HS-5 (cell line): ENCODE results near the gene SPSB1.
A peak's percentile ranks its signal among the peaks of the same experiment; 100 is the strongest.

ENCODE experiments used
- DNase-seq: peaks from one replicate; pipeline ENCODE4 v3.0.0-alpha.2; 2012; ENCODE audit warnings: low read depth

The SPSB1 gene

DNA sequence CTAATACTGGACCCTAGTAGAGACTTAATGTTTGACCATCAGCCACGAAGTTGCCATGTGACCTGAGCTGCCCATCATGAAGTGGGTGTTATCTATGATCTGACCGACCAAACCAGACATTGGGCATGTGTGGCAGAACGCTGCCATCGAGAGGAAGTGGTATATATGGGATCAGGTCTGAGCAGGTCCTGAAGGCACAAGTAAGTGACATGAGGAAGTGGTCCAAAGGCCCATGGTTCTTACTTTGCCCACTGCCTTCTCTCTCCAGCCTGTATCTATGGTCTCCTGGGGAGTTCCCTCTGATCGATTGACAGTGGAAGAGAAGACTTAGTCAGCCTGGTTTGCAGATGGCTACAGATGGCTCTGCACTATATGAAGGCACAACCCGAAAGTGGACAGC, 7.9 kb downstream of the SPSB1 start:
- no peak for DNase-seq

DNA sequence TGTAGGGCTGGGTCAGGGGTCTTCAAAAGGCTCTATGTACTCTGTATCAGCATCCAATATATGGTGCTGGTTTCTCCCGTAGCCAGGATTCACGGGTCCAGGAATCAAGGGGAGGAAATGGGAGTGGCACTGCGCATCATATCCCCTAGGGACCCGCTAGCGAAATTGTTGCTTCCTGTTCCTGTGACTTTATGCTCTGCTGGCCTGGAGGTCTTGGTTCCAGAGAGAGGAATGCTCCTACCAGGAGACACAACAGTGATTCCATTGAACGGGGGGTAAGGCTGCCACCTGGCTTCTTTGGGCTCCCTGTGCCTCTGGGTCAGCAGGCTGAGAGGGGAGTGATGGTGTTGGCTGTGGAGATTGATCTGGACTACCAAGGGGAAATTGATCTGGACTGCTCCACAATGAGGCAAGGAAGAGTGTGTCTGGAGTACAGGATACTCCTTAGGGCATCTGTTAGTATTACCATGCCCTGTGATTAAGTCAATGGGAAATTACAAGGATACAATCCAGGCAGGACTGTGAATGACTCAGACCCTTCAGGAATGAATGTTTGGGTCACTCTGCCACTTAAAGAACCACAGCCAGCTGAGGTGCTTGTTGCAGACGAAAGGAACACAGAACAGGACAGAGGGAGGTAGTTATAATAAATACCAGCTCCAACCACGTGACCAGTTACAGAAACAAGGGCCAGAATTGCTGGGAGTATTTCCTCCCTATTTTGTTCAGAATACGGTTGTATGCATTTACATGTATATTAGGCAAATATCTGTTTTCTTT, 10.2 kb downstream of the SPSB1 start:
- peak; percentile 95 for DNase-seq

DNA sequence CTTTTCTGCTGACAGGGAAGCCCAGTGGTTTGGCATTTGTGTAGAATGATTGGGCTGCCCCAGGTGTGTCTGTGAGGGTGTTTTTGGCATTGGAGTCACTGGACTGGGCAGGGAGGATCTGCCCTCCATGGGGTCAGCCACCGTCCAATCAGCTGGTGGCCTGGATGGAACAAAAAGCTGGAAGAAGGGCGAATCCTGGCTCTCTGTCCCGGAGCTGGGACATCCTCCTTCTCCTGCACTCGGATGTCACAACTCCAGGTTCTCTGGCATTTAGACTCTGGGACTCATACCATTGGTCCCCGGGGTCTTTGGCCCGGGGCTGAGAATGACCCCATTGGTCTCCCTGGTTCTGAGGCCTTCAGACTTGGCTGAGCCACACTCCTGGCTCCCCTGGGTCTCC, 11.2 kb downstream of the SPSB1 start:
- no peak for DNase-seq

DNA sequence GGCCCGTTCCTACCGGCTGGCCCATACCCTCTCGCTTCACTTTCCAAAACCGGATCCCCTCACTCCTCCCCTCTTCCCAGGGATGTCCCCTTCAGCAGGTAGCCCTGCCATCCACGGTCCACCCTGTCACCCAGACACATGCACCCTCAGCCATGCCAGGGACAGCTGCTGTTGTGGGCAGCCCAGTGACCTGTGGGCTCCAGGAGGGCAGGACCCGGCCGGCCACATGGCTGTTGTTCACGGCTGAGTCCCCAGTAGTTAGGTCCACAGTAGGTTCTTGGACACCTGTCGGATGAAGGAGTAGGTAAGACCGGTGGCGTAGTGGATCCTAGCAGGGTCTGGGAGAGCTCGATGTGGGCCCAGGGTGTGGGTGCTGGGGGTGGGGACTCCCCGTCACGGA, 12.5 kb downstream of the SPSB1 start:
- no peak for DNase-seq

DNA sequence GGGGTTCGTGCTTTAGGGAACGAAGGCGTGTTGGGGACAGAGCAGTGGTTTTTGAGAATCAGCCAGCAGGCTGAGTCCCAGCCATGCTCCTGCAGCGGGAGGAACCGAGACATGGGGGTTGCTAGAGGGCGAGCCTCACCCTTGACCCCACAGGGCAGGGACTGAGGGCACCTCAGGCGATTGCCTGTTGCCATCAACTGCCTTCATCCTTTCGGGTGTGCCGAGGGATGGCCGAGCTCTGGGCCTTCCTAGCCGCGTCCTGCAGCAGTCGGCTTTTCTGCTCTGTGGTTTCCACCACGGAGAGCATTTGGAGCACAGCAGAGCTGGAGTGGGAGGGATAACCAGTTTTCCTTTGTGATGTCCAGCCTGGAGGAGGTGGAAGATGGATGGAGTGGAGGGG, 13.3 kb downstream of the SPSB1 start:
- no peak for DNase-seq

DNA sequence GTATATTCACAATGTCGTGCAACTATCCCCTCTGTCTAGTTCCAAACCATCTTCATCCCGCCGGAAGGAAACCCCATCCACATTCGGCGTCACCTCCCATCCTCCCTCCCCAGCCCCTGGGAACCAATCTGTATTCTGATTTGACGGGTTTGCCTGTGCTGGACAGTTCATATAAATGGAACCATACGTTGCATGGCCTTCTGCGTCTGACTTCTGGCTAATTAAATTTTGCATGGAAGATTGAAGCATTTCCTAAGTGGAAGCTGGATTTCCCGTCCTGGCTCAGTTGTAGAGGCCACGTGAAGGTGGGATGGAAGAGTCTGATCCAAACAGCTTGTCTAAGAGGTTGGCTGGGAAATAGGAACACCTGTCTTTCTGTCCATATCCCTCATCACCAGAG, 14.6 kb downstream of the SPSB1 start:
- DNase-seq = no peak

DNA sequence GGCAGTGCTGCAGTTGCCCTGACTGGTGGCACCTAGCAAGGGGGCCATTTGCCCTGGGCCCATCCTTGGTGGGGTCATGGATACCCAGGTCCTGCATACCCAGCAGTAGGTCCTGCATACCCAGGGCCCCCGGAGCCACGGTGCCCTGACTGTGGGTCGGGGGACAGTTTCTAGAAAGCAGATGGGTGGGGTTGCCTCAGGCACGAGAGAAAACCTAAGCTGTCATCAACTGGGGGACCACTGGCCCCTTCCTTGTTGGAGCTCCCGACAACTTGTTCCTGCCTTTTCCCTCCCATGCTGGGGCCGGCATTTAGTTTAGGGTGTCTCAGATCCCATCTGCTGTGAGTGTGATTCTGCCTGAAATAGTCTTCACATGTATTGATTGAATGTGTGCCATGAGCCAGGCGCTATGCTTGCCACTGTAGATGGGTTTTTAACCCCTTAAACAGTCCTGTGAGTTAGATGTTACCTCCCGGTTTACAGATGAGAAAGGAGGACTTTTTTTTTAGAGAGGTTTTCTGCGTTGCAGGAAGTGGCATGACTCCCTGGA, 15.6 kb downstream of the SPSB1 start:
- no peak for DNase-seq

DNA sequence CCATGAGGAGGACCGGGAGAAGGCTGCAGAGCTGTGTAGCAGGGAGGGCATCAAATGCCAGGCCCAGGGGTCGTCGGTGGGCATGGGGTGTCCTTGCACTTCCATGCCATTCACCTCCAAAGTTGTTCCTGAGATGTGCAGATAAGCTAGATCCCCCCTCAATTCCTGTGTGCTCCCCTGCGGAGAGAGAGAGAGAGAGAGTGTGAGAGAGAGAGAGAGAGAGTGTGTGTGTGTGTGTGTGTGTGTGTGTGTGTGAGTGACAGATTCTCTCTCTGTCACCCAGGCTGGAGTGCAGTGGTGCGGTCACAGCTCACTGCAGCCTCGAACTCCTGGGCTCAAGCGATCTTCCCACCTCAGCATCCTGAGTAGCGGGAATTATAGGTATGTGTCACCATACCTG, 16.4 kb downstream of the SPSB1 start:
- DNase-seq = no peak

DNA sequence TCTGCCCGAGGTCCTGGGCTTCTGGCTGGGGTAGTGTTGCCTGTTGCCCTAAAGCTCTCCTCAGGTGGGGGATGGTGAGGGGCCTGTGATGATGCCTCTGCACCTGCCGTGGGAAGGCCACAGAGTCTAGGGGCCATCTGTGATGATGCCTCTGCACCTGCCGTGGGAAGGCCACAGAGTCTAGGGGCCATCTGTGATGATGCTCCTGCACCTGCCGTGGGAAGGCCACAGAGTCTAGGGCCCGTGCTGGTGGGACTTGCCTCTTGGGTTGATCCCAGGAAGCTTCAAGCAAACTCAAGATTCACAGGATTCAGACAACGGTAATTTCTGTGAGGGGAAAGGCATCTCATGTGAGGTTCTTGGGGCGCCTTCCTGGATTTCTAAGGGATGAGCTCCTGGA, 17.3 kb downstream of the SPSB1 start:
- DNase-seq = no peak

DNA sequence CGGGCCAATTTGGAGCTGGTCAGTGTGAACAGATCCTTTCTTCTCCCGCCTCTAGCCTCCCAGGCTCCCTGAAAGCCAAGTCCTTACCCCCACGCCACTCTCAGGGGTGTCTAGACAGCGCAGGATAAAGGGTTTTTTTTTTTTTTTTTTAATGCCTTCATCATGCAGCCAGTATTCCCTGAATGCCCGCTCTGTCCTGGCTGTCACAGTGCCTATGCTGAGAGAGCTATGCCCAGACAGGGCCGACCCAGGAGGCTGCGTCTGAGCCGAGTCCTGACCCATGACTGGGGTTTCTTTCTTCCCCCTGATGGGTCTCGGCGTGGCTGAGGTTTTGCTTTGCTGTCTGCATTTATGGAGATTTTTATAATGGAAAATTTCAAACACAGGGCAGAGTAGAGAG, 18.3 kb downstream of the SPSB1 start:
- DNase-seq = no peak

DNA sequence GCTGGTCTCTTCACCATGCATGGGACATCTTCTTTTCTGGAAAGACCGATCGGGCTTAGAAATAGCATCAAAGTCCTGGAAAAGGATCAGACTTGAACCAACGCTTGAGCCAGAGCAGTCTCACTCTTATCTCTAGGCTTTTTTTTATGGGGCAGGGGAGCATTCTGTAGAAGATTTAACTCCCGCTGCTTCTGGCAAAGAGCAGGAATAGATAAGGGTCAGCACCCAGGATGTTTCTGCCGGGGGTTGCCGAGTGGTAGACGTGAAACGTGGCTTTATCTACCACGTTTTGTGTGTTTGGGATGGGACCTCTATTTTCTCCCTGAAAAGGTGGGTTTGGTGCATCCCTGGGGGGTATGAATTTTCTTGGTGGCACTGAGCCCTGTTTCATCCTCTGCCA, 18.8 kb downstream of the SPSB1 start:
- DNase-seq = no peak

DNA sequence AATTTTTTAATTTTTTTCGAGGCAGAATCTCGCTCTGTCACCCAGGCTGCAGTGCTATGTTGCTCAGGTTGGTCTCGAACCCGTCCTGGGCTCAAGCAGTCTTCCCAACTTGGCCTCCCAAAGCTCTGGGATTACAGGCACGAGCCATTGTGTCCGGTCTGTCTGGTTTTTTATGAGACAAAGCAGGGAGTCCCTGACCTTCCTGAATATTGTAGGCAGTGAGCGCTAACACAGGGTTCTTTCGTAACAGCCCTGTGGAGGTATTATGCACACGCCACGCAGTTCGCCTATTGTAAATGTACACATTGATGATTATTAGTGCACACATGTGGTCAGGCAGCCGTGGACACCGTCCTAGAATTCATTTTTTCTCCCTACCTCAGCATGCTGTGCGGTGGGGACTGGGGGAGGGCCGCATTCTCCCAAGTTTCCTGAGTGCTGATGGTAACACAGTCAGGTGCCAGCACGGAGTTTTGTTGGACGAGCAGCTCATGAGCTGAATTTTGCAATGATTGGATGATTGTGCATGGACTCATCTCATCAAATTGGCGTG, 19.6 kb downstream of the SPSB1 start:
- no peak for DNase-seq

DNA sequence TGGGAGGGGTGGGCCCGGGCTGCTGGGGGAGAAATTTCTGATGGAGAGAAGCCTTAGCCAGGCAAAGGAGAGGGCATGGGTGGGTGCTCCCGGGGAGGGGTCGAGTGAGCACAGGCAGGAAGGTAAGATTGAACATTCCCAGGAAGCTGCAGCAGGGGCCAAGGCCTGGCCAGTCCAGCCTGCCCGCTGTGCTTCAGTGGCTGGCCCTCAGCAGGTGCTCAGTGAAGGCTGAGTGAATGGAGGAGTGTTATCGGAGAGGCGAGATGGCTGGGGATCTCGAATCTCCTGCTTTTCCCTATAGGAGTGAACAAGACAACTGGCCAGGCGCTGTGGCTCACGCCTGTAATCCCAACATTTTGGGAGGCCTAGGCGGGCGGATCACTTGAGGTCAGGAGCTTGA, 20.9 kb downstream of the SPSB1 start:
- no peak for DNase-seq

DNA sequence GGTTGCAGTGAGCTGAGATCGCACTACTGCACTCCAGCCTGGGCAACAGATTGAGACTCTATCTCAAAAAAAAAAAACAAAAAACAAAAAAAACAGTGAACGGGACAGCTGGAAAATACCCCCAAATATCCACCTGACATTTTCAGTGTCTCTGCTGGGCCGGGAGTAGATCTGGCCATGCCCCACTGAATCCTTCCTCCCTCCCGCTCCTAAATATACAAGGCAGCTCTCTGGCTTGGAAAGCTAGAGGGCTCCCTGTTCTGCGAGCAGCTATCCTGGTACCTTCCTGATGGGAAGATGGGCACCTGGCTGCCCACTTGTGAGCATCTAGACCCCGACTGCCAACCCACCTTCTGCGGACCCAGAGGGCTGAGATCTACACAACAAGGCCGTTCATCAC, 21.4 kb downstream of the SPSB1 start:
- DNase-seq = no peak

DNA sequence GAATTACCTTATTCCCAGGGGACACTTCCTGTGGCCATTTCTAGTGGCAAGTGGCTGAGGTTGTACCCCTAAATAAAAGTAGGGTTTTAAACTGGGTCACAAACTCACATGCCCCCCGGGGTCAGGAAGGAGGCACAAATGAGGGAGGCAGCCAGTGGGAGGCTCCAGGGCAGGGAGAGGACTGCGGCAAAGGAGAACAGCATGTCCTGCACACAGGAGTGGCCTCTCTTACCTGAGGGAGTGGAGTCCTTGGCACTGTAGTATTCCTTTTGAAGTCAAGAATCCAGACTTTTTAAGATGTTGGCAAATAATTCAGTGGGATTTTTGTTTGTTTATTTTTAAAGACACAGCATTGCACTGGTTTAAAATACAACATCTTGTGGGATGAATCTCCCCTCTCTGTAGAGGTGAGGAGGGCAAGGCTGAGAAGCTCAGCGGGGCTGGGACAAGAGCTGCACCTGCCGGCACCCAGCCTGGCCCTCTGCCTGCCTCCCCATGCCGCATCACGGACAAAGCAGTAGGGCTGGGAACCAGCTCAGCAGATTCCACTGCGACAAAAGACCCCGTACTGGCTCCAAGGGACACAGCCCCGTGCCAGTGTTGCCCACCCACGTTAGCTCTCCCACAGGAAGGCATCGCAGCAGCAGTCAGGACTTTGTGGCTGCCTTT, 22.2 kb downstream of the SPSB1 start:
- DNase-seq = no peak

DNA sequence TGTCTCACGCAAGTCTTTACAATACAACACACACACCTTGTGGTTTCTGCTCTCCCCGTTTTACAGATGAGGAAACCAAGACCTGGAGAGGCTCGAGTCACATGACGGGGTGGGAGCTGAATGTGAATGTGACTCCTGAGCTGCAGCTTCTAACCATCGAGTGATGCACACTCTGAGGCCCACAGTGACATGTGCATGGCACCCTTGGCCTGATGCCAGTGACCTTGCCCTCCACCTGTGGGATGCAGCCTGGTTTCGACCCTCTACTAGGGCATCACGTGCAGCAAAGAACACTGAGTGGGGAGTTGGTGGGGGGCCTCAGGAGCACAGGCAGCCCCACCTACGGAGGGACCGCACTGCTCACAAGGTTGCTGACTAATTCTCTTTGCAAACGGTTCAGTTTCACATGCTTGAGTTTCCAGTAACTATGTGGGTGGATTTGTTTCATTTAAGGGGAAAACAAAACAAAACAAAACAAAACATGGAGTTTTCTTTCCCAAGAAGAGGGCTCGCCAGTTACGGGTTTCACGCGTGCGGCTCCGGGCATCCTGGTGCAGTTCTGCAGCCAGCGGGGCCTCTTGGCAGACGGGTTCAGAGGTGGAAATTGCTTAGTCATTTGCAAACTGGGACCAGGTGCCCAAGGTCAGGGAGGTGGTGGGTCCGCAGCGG, 22.9 kb downstream of the SPSB1 start:
- DNase-seq = no peak

DNA sequence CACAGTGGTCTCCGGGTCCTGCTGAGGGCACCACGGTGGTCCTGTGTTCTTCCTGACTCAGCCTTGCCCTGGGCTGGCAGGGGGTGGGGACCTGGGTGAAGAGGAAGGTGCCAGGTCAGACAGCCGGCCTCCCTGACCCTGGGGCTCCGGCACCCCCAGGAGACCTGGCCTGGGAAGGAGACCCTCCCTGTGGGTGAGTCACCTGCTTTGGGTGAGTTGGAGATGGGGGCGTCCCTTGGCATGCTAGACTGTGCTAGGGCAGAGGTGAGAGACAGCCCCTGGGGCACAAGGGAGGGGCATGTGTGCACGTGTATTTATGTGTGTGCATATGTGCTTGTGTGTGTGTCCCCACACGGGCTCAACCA, 23.4 kb downstream of the SPSB1 start:
- no peak for DNase-seq

DNA sequence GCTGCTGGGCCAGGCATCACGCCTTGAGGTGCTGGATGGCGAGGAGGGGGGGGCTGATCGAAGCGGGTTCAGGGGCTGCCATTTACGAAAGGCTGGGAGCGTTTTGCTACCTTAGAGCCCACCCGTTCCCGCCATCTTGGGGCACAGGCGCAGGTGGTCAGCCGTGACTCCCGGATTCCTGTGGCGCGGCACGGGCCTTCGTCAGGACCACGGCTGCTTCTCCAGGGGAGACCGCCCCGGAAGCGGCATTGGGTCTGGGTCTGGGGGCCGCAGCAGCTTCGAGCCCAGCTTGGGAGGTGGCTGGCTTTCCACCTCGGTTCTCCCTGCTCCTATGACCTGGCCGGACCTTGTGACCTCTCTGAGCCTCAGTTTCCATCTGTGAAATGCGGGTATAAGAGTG, 23.8 kb downstream of the SPSB1 start:
- DNase-seq = no peak

DNA sequence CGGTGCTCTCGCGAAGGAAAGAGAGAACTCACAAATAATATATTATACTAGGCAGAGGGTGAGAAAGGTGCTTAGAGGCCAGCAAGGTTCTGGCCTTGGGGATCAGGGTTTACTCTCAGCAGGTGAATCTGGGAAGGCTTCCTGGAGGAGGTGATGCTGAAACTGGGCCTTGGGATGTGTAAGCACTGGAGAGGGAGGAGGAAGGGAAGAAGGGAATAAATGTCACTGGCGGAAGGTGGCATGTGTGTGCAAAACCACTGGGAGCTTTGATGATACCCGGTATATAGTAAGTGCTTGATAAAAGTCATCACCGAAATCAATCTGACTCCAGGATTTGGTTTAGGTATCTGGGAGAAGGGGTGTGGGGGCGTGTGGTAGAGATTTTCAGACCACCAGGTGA, 24.4 kb downstream of the SPSB1 start:
- no peak for DNase-seq

DNA sequence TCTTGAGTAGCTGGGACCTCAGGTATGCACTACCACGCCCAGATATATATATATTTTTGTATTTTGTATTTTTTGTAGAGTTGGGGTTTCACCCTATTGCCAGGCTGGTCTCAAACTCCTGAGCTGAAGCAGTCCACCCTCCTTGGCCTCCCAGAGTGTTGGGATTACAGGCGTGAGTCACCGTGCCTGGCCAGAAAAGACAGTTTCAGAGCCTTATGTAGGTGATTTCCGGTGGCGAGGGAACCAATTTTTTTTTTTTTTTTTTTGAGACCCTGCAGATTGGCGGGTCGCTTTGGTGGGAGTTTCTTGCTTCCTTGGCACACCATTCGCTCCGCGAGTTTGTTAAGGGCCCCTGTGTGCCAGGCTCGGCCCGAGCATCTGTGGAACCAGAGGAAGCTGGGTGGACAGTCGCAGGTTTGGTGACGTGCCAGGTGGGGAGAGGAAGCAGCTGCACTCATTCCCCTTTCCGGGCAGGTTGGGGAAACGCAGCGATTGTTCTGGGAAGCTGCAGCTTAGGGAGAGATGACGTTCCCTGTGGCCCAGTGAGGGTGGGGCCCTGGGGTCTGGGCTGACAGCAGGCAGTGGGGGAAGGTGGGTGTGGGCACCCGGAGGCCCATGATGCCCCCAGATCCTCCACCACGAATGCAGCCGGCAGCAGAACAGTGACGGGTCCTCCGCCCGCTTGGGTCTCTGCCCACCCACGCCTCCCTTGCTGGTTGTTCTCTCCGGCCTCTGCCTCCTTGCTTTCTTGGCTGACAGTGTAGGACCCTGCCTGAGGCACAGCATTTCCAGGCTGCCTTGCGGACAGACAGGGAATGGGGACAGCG, 25.1 kb downstream of the SPSB1 start:
- no peak for DNase-seq

DNA sequence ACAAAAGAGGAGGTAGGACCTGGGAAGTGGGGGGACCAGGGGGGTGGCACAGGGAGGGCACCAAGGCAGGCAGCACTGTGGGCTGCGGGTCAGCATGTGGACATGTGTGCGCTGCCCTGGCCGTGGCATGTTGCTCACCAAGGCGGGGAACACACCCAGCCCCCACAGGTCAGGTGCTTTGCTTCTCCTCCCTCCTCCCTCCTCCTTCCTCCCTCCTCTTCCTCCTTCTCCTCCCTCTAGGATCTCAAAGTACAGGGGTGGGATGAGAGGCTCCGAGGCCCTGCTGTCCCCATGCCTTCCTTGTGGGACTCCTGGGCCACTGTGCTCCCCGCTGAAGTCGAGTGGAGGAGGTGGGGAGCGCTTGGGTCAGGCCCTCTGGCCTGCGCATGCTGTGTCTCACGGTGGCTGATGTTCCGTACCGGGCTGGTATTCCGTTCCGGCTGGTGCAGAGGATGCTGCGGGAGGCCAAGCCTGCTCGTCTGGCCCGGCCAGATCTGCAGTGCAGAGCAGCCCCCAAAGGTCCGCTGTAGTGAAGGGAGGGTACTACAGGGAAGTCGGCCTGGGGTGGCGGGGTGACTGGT, 26.6 kb downstream of the SPSB1 start:
- no peak for DNase-seq
